HCT116 (cell line): ENCODE data around the gene C2orf68. TPM values are rescaled to one million over a fixed set of nuclear protein-coding genes. Genes with fewer than 3 reads are reported as not detected.

Experiments used
- ATAC-seq: fragments of 200-7000 bp; cut with Tn5 transposase; 2 replicates; pipeline ENCODE4 v1.9.1; 2020; ENCODE audit warnings: mild to moderate bottlenecking, moderate library complexity
- BruUV-seq: library from RNA; stranded (reverse); fragments of 400-500 nt; replicated peaks from 2 replicates; lab custom pipeline; 2021; lab: Mats Ljungman, UMichigan
- CTCF ChIA-PET: fragments of 300-600 bp; sonication (Branson Sonifier 250); formaldehyde crosslinking; loops from one replicate; lab custom pipeline; 2021; ENCODE audit warnings: antibody characterized with exemption; lab: Charles Lee
- POLR2A ChIA-PET: fragments of 300-600, 350-600 bp; sonication (Branson Sonifier 250); formaldehyde crosslinking; loops from one replicate; lab custom pipeline; 2021; ENCODE audit warnings: antibody characterized with exemption; lab: Charles Lee
- RAD21 ChIA-PET, 2 experiments: fragments of 300-600 bp; sonication (Branson Sonifier 250); formaldehyde crosslinking; loops; one replicate each; lab custom pipeline; 2023; ENCODE audit warnings: low total read pairs in 2 of 2; ENCODE audit not compliant: uncharacterized antibody in 2 of 2, unreplicated experiment in 2 of 2, low non-redundant PET in 1 of 2; lab: Charles Lee
- DNase-seq: peaks from one replicate; pipeline ENCODE4 v3.0.0-alpha.2; 2010; ENCODE audit warnings: low read depth, low spot score
- H2AFZ ChIP-seq: fragments of 200-600 bp; shearing (Covaris generic), sonication (generic); 2 replicates; pipeline ENCODE4 v1.6.1; 2017; ENCODE audit warnings: low read depth, mixed run types, mixed read lengths, antibody characterized with exemption, low read length; ENCODE audit not compliant: poor library complexity, severe bottlenecking
- H3K27ac ChIP-seq: 2 replicates; pipeline ENCODE4 v1.5.1; 2012; ENCODE audit warnings: low read depth, low read length
- H3K27me3 ChIP-seq: fragments of 200-600 bp; sonication (generic); 2 replicates; pipeline ENCODE4 v1.6.1; 2016; ENCODE audit warnings: mixed run types, low read length, mixed read lengths; ENCODE audit not compliant: insufficient read depth
- H3K36me3 ChIP-seq, 2 experiments: fragments of 200-500 bp in 1 of 2; fragments of 200-600 bp in 1 of 2; sonication (Bioruptor generic) in 1 of 2; sonication (generic) in 1 of 2; 2 replicates each; pipeline versions ENCODE4 v1.5.1 to v1.6.1; 2014 to 2016; ENCODE audit warnings: low read length in 2 of 2, inconsistent platforms in 1 of 2, mixed read lengths in 1 of 2, mixed run types in 1 of 2; ENCODE audit not compliant: insufficient read depth in 2 of 2, control insufficient read depth in 1 of 2
- H3K4me1 ChIP-seq, 2 experiments: fragments of 200-600 bp in 1 of 2; sonication (generic) in 1 of 2; 2 replicates each; pipeline versions ENCODE4 v1.5.1 to v1.6.1; 2012 to 2017; ENCODE audit warnings: low read length in 2 of 2, inconsistent platforms in 1 of 2, mild to moderate bottlenecking in 1 of 2, mixed read lengths in 1 of 2, mixed run types in 1 of 2, moderate library complexity in 1 of 2; ENCODE audit not compliant: insufficient read depth in 2 of 2, control insufficient read depth in 1 of 2
- H3K4me2 ChIP-seq: fragments of 200-600 bp; sonication (generic); 2 replicates; pipeline ENCODE4 v1.6.1; 2017; ENCODE audit warnings: mixed run types, low read length, mixed read lengths
- H3K4me3 ChIP-seq, 2 experiments: fragments of 200-600 bp in 1 of 2; sonication (generic) in 1 of 2; replicated peaks in 1 of 2; 2 replicates each; pipeline ENCODE4 v1.5.1; 2011 to 2016; ENCODE audit warnings: low read length in 2 of 2, control low read depth in 1 of 2, low read depth in 1 of 2, mild to moderate bottlenecking in 1 of 2, mixed read lengths in 1 of 2, mixed run types in 1 of 2
- H3K79me2 ChIP-seq: fragments of 200-600 bp; sonication (generic); 2 replicates; pipeline ENCODE4 v1.6.1; 2017; ENCODE audit warnings: mild to moderate bottlenecking, mixed run types, low read length, moderate library complexity, mixed read lengths; ENCODE audit not compliant: insufficient read depth
- H3K9ac ChIP-seq: fragments of 200-600 bp; sonication (generic); 2 replicates; pipeline ENCODE4 v1.6.1; 2016; ENCODE audit warnings: low read length, mixed read lengths
- H3K9me2 ChIP-seq: fragments of 200-600 bp; sonication (generic), shearing (Covaris generic); 2 replicates; pipeline ENCODE4 v1.6.1; 2017; ENCODE audit warnings: mixed run types, mild to moderate bottlenecking, moderate library complexity; ENCODE audit not compliant: insufficient read depth
- H3K9me3 ChIP-seq, 2 experiments: fragments of 200-500 bp in 1 of 2; fragments of 200-600 bp in 1 of 2; sonication (Bioruptor generic) in 1 of 2; sonication (generic) in 1 of 2; 2 replicates each; pipeline ENCODE4 v1.6.1; 2014 to 2017; ENCODE audit warnings: low read length in 2 of 2, mixed read lengths in 2 of 2, inconsistent platforms in 1 of 2, low read depth in 1 of 2, mild to moderate bottlenecking in 1 of 2, mixed run types in 1 of 2, moderate library complexity in 1 of 2; ENCODE audit not compliant: control insufficient read depth in 1 of 2, insufficient read depth in 1 of 2
- H4K20me1 ChIP-seq: fragments of 200-600 bp; sonication (generic), shearing (Covaris generic); 2 replicates; pipeline ENCODE4 v1.6.1; 2017; ENCODE audit warnings: mixed run types, mild to moderate bottlenecking, moderate library complexity; ENCODE audit not compliant: insufficient read depth
- CEBPB ChIP-seq: IDR thresholded peaks from 2 replicates; pipeline ENCODE4 v1.6.1; 2012; ENCODE audit warnings: low read depth
- EGR1 ChIP-seq: IDR thresholded peaks from 2 replicates; pipeline ENCODE4 v1.6.1; 2012; ENCODE audit warnings: low read depth
- EZH2phosphoT487 ChIP-seq: fragments of 200-600 bp; IDR thresholded peaks from 2 replicates; pipeline ENCODE4 v1.6.1; 2018; ENCODE audit warnings: antibody characterized with exemption, borderline replicate concordance
- POLR2A ChIP-seq: IDR thresholded peaks from 2 replicates; pipeline ENCODE4 v1.7.0; 2011; ENCODE audit warnings: borderline replicate concordance; ENCODE audit not compliant: insufficient read depth, insufficient read length; ENCODE audit errors: extremely low read depth
- REST ChIP-seq: IDR thresholded peaks from 2 replicates; pipeline ENCODE4 v1.6.1; 2012; ENCODE audit warnings: low read depth
- SP1 ChIP-seq: IDR thresholded peaks from 2 replicates; pipeline ENCODE4 v1.6.1; 2012; ENCODE audit warnings: low read depth
- TCF7L2 ChIP-seq: IDR thresholded peaks from 2 replicates; pipeline ENCODE4 v1.7.0; 2011; ENCODE audit warnings: borderline replicate concordance, inconsistent platforms; ENCODE audit not compliant: insufficient read depth, insufficient read length; ENCODE audit errors: extremely low read depth
- ZBTB33 ChIP-seq: IDR thresholded peaks from 2 replicates; pipeline ENCODE4 v1.6.1; 2011; ENCODE audit warnings: mild to moderate bottlenecking, low read length, moderate library complexity; ENCODE audit not compliant: insufficient replicate concordance; ENCODE audit errors: extremely low read depth
- ZNF274 ChIP-seq: fragments of 200-500 bp; sonication (Bioruptor generic); IDR thresholded peaks from 2 replicates; pipeline ENCODE4 v1.6.1; 2014; ENCODE audit warnings: mild to moderate bottlenecking, low read depth, low read length, inconsistent platforms
- intact Hi-C: fragments of 100-400 bp; cut with micrococcal nuclease; formaldehyde crosslinking; loops from 2 replicates; pipeline ENCODE4 v1.10.0; 2022
- total RNA-seq: library from RNA; stranded (reverse); gene quantifications from one replicate; pipeline ENCODE4 v1.2.1, GENCODE V29; 2021; ENCODE audit not compliant: unreplicated experiment
- TF ChIP-seq, protein P1 (sequence below), 3 experiments: fragments of 200-600 bp in 1 of 3; sonication (generic) in 1 of 3; IDR thresholded peaks in 2 of 3; conservative IDR thresholded peaks in 1 of 3; 2 replicates each; pipeline ENCODE4 v1.5.1; 2012 to 2017; ENCODE audit warnings: low read depth in 2 of 3, low read length in 2 of 3, antibody characterized with exemption in 1 of 3, borderline replicate concordance in 1 of 3, control low read depth in 1 of 3, mild to moderate bottlenecking in 1 of 3, mixed read lengths in 1 of 3, mixed run types in 1 of 3, moderate library complexity in 1 of 3; ENCODE audit not compliant: insufficient read depth in 1 of 3
- TF ChIP-seq, protein P2 (sequence below): IDR thresholded peaks from 2 replicates; pipeline ENCODE4 v1.6.1; 2012

Gene C2orf68
- total RNA-seq, 1 experiment from 2014 or later: 21.8 TPM

DNA sequence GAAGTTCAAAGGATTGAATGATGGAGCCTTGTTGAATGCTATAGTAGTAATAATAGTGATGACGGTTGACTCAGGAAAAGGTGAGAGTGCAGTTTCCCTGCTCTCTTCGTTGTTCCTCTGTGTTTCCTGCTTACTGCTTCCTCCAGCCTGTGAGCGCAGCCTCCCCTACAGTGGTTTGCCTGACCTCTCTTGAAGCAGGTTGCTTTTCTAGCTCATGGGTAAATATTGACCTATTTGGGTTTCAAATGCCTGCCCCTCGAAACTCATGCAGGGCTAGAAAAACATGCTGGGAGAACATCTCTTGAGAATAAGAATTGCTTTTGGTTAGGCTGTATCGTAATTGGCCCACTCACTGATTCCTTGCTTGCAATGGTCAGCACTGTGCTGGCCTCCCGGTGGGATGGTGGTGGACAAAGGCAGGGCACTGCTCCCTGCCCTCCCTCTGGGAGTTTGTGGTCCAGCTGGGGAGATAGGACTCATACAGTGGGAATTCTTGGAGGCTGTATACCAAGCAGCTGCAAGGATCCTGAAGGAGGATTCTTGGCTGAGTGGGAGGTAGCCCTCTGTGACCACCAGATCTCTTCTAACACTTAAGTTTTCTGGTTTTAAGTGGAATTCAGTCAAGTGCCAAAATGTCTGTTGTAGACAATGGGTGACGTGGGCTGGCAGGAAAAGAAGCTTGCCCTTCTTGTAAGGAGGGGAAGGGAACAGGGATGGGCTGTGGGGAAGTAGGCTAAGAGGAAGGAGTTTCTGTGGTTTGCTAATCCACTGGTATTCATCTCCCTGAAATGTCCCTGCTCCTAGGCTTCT lies 21.7 kb downstream of the C2orf68 start (continued):
- TF ChIP-seq, protein P1, sequence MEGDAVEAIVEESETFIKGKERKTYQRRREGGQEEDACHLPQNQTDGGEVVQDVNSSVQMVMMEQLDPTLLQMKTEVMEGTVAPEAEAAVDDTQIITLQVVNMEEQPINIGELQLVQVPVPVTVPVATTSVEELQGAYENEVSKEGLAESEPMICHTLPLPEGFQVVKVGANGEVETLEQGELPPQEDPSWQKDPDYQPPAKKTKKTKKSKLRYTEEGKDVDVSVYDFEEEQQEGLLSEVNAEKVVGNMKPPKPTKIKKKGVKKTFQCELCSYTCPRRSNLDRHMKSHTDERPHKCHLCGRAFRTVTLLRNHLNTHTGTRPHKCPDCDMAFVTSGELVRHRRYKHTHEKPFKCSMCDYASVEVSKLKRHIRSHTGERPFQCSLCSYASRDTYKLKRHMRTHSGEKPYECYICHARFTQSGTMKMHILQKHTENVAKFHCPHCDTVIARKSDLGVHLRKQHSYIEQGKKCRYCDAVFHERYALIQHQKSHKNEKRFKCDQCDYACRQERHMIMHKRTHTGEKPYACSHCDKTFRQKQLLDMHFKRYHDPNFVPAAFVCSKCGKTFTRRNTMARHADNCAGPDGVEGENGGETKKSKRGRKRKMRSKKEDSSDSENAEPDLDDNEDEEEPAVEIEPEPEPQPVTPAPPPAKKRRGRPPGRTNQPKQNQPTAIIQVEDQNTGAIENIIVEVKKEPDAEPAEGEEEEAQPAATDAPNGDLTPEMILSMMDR (IDR thresholded peaks at IDR 0.05 in 2 of 3, conservative IDR thresholded peaks at IDR 0.05 in 1 of 3; ENCODE audit: borderline replicate concordance in 1 of 3, insufficient read depth in 1 of 3, low read depth in 2 of 3, low read length in 2 of 3): no peak
- no peak for TF ChIP-seq SP1
- no peak for TF ChIP-seq CEBPB
- no peak for TF ChIP-seq REST
- no peak for TF ChIP-seq POLR2A
- TF ChIP-seq, protein P2, sequence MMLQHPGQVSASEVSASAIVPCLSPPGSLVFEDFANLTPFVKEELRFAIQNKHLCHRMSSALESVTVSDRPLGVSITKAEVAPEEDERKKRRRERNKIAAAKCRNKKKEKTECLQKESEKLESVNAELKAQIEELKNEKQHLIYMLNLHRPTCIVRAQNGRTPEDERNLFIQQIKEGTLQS: no peak

- H3K27ac ChIP-seq: no peak overlapping the region
- no peak overlapping the region for H3K4me2 ChIP-seq
- ChIA-PET CTCF (no interaction called here), RAD21 (no interaction called here), POLR2A (no interaction called here)
- no peak for DNase-seq
- H2AFZ ChIP-seq: no peak overlapping the region
- ATAC-seq: no peak
- H3K4me1 ChIP-seq: peaks cover 20 to 34% of the 10 kb centered on the region in 2 experiments
- H3K36me3 ChIP-seq: no peaks in the 10 kb centered on the region
- no peaks in the 10 kb centered on the region for H3K9me2 ChIP-seq
- H3K9me3 ChIP-seq: no peaks in the 10 kb centered on the region
- H3K79me2 ChIP-seq: no peaks in the 10 kb centered on the region
- no peaks in the 10 kb centered on the region for H4K20me1 ChIP-seq
- H3K9ac ChIP-seq: no peak overlapping the region
- H3K27me3 ChIP-seq: no peaks in the 10 kb centered on the region
- intact Hi-C loops: no loop called here
- H3K4me3 ChIP-seq: no peak overlapping the region
- BruUV-seq: no TSS peak
- no peak for TF ChIP-seq SP1
- no peak for TF ChIP-seq ZNF274
- TF ChIP-seq EGR1: no peak
- TF ChIP-seq TCF7L2: no peak
- TF ChIP-seq, protein P1 (IDR thresholded peaks at IDR 0.05 in 2 of 3, conservative IDR thresholded peaks at IDR 0.05 in 1 of 3; ENCODE audit: borderline replicate concordance in 1 of 3, insufficient read depth in 1 of 3, low read depth in 2 of 3, low read length in 2 of 3): no peak
- TF ChIP-seq EZH2phosphoT487: no peak
- no peak for TF ChIP-seq ZBTB33
Measured at GRCh38 chr2:85589181-85589580, 22.7 kb downstream of the C2orf68 start.
